Neural crest cell (in vitro differentiated cells): ENCODE results near the gene POTEF. TPM values are rescaled to one million over a fixed set of nuclear protein-coding genes. Genes with fewer than 3 reads are reported as not detected.
"Not testable (repeated sequence)": the region's sequence is repeated elsewhere in the genome, so short reads cannot be mapped to it uniquely, and the experiment has no call there.

Experiments
- DNase-seq: peaks from one replicate; pipeline ENCODE4 v3.0.0; 2021; ENCODE audit warnings: low read depth, mixed read lengths, low spot score
- H3K27ac Mint-ChIP-seq: one replicate; pipeline ENCODE4 v1.8.0; 2021; ENCODE audit warnings: mild to moderate bottlenecking, mixed read lengths; ENCODE audit not compliant: unreplicated experiment
- H3K27me3 Mint-ChIP-seq: 2 replicates; pipeline ENCODE4 v1.8.0; 2021; ENCODE audit warnings: low read depth, mild to moderate bottlenecking, mixed read lengths
- H3K36me3 Mint-ChIP-seq: 2 replicates; pipeline ENCODE4 v1.8.0; 2021; ENCODE audit warnings: low read depth, mild to moderate bottlenecking, mixed read lengths
- H3K4me1 Mint-ChIP-seq: 2 replicates; pipeline ENCODE4 v1.8.0; 2021; ENCODE audit warnings: mixed read lengths
- H3K4me3 Mint-ChIP-seq: one replicate; pipeline ENCODE4 v1.8.0; 2021; ENCODE audit warnings: mild to moderate bottlenecking, mixed read lengths
- H3K9me3 Mint-ChIP-seq: 2 replicates; pipeline ENCODE4 v1.8.0; 2021; ENCODE audit warnings: mixed read lengths
- CTCF ChIP-seq: fragments of 200-600 bp; sonication (generic); conservative IDR thresholded peaks from 2 replicates; pipeline ENCODE4 v1.5.0; 2021; ENCODE audit warnings: antibody characterized with exemption, mild to moderate bottlenecking
- total RNA-seq: library from RNA; stranded (reverse); gene quantifications from 2 replicates; pipeline ENCODE4 v1.2.1, GENCODE V29; 2021

Gene POTEF
- total RNA-seq, 1 donor from 2014 or later, result 11.0 TPM

GRCh38 chr2:130052376-130052775 lies 76.6 kb downstream of the POTEF start:
- not testable (repeated sequence) for H3K9me3 Mint-ChIP-seq, H3K4me1 Mint-ChIP-seq, H3K27ac Mint-ChIP-seq

GRCh38 chr2:130048422-130048821 lies 80.6 kb downstream of the POTEF start:
- H3K36me3 Mint-ChIP-seq, H3K4me1 Mint-ChIP-seq, H3K27me3 Mint-ChIP-seq, H3K4me3 Mint-ChIP-seq, H3K9me3 Mint-ChIP-seq, H3K27ac Mint-ChIP-seq: not testable (repeated sequence)
- DNase-seq, result peak; percentile 8

More at GRCh38 chr2:130052376-130052775, 76.6 kb downstream of the POTEF start:
- DNase-seq, H3K4me3 Mint-ChIP-seq, H3K36me3 Mint-ChIP-seq, H3K27me3 Mint-ChIP-seq: not testable (repeated sequence)

GRCh38 chr2:130038265-130038603 lies 90.8 kb downstream of the POTEF start:
- not testable (repeated sequence) for H3K4me3 Mint-ChIP-seq, H3K4me1 Mint-ChIP-seq, H3K9me3 Mint-ChIP-seq, H3K27me3 Mint-ChIP-seq, H3K36me3 Mint-ChIP-seq, H3K27ac Mint-ChIP-seq, DNase-seq

- not testable (repeated sequence) for H3K36me3 Mint-ChIP-seq, H3K4me1 Mint-ChIP-seq, H3K4me3 Mint-ChIP-seq, H3K27me3 Mint-ChIP-seq, H3K27ac Mint-ChIP-seq, H3K9me3 Mint-ChIP-seq
- DNase-seq, result peak; percentile 6
- TF ChIP-seq CTCF, result peak; percentile 16
Observed at GRCh38 chr2:130025931-130026330, 103.1 kb downstream of the POTEF start.

Other genes starting within 250 kb of the POTEF start
- gene RAB6C, start 149.6 kb downstream of the POTEF start, total RNA-seq, result 0.16 TPM in 1 of 2 replicates, not detected in the other
- gene CCDC74B, start 15.9 kb upstream of the POTEF start, total RNA-seq, result 12.6 and 13.9 TPM in 2 replicates
- gene SMPD4, start 52.4 kb upstream of the POTEF start, total RNA-seq, result 91.7 and 103 TPM in 2 replicates
- gene MZT2B, start 53.0 kb upstream of the POTEF start, total RNA-seq, result 240 and 242 TPM in 2 replicates
- gene TUBA3E, start 69.2 kb upstream of the POTEF start, total RNA-seq, result not detected in 2 replicates
- 62.1 and 69.1 TPM in 2 replicates for gene IMP4, start 213.7 kb upstream of the POTEF start, total RNA-seq
- 30.4 and 31.3 TPM in 2 replicates for gene PTPN18, start 226.8 kb upstream of the POTEF start, total RNA-seq